ENCODE results near the gene ZNF581.

ZNF581 gene

DNA sequence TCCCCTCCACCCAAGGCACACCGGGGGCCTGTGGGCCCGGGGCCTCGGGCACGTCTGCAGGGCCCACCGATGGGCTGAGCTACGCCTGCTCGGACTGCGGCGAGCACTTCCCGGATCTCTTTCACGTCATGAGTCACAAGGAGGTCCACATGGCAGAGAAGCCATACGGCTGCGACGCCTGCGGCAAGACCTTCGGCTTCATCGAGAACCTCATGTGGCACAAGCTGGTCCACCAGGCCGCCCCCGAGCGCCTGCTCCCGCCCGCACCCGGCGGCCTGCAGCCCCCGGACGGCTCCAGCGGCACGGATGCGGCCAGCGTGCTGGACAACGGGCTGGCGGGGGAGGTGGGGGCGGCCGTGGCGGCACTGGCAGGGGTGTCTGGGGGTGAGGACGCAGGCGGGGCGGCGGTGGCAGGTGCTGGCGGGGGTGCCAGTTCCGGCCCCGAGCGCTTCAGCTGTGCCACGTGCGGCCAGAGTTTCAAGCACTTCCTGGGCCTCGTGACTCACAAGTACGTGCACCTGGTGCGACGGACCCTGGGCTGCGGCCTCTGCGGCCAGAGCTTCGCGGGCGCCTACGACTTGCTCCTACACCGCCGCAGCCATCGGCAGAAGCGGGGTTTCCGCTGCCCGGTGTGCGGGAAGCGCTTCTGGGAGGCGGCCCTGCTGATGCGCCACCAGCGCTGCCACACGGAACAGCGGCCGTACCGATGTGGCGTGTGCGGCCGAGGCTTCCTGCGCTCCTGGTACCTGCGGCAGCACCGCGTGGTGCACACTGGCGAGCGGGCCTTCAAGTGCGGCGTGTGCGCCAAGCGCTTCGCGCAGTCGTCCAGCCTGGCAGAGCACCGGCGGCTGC, 27.7 kb upstream of the ZNF581 start:
- TF ChIP-seq CTCF (conservative IDR thresholded peaks at IDR 0.05; ENCODE audit: control insufficient read depth, insufficient read depth, low read depth, low read length): no peak
- no peak overlapping the region for H3K4me3 ChIP-seq (ENCODE audit: control insufficient read depth, low read depth, low read length)
- no peak for DNase-seq (ENCODE audit: low read depth)

- TF ChIP-seq CTCF (conservative IDR thresholded peaks at IDR 0.05; ENCODE audit: control insufficient read depth, insufficient read depth, low read depth, low read length): no peak
- DNase-seq (ENCODE audit: low read depth): no peak
- no peak overlapping the region for H3K4me3 ChIP-seq (ENCODE audit: control insufficient read depth, low read depth, low read length)
Observed at GRCh38 chr19:55616395-55616875, 27.0 kb upstream of the ZNF581 start.

GRCh38 chr19:55617426-55617825, 26.0 kb upstream of the ZNF581 start:
- TF ChIP-seq CTCF (conservative IDR thresholded peaks at IDR 0.05; ENCODE audit: control insufficient read depth, insufficient read depth, low read depth, low read length): no peak
- DNase-seq (ENCODE audit: low read depth): no peak
- no peak overlapping the region for H3K4me3 ChIP-seq (ENCODE audit: control insufficient read depth, low read depth, low read length)

GRCh38 chr19:55618426-55618825, 25.0 kb upstream of the ZNF581 start:
- DNase-seq (ENCODE audit: low read depth): no peak
- H3K4me3 ChIP-seq (ENCODE audit: control insufficient read depth, low read depth, low read length): no peak overlapping the region
- no peak for TF ChIP-seq CTCF (conservative IDR thresholded peaks at IDR 0.05; ENCODE audit: control insufficient read depth, insufficient read depth, low read depth, low read length)

GRCh38 chr19:55619286-55619685, 24.2 kb upstream of the ZNF581 start:
- H3K4me3 ChIP-seq (ENCODE audit: control insufficient read depth, low read depth, low read length): no peak overlapping the region
- DNase-seq (ENCODE audit: low read depth): no peak

GRCh38 chr19:55620410-55621204, 22.8 kb upstream of the ZNF581 start:
- no peak overlapping the region for H3K4me3 ChIP-seq (ENCODE audit: control insufficient read depth, low read depth, low read length)

More at GRCh38 chr19:55619286-55619685, 24.2 kb upstream of the ZNF581 start:
- no peak for TF ChIP-seq CTCF (conservative IDR thresholded peaks at IDR 0.05; ENCODE audit: control insufficient read depth, insufficient read depth, low read depth, low read length)

More at GRCh38 chr19:55620410-55621204, 22.8 kb upstream of the ZNF581 start:
- DNase-seq (ENCODE audit: low read depth): no peak
- no peak for TF ChIP-seq CTCF (conservative IDR thresholded peaks at IDR 0.05; ENCODE audit: control insufficient read depth, insufficient read depth, low read depth, low read length)
